ENCODE data around the gene SESTD1.

DNA sequence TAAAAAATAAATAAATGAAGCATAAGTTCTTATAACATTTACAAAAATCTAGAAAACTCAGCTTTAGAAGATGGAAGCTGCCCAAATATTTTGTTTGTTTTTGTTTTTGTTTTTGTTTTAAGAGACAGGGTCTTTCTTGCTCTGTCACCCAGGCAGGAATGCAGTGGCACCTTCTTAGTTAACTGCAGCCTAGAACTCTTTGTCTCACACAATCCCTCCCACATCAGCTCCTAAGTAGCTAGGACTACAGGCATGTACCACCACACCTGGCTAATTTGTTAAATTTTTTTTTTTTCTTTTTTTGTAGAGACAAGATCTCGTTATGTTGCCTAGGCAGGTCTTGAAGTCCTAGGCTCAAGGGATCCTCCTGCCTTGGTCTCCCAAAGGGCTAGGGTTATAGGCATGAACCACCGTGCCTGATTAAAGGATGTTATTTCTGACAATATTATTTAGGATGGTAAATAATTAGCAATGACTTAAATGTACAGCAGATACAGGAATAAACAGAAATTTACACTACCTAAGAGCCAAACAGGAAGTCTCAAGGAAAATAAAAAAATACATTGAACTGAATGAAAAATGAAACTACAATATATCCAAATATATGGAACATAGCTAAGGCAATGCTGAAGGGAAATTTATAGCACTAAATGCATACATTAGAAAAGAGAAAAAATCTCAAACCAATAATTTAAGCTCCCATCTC lies 17.2 kb downstream of the SESTD1 start:
- TF ChIP-seq, protein P1, sequence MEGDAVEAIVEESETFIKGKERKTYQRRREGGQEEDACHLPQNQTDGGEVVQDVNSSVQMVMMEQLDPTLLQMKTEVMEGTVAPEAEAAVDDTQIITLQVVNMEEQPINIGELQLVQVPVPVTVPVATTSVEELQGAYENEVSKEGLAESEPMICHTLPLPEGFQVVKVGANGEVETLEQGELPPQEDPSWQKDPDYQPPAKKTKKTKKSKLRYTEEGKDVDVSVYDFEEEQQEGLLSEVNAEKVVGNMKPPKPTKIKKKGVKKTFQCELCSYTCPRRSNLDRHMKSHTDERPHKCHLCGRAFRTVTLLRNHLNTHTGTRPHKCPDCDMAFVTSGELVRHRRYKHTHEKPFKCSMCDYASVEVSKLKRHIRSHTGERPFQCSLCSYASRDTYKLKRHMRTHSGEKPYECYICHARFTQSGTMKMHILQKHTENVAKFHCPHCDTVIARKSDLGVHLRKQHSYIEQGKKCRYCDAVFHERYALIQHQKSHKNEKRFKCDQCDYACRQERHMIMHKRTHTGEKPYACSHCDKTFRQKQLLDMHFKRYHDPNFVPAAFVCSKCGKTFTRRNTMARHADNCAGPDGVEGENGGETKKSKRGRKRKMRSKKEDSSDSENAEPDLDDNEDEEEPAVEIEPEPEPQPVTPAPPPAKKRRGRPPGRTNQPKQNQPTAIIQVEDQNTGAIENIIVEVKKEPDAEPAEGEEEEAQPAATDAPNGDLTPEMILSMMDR (IDR thresholded peaks at IDR 0.05): no peak
- TF ChIP-seq POLR2A (IDR thresholded peaks at IDR 0.05) (no peak), POLR2AphosphoS5 (IDR thresholded peaks at IDR 0.05) (no peak)

Measured in prostate gland (tissue), 2 donors.